ENCODE measurements around the gene HOXB2.

GRCh38 chr17:48567646-48568354 is 22.9 kb upstream of the HOXB2 start:
- TF ChIP-seq ZNF274 (IDR thresholded peaks at IDR 0.05; ENCODE audit: borderline replicate concordance, extremely low read depth, low read length), result no peak
- no peak for TF ChIP-seq ATF3 (IDR thresholded peaks at IDR 0.05; ENCODE audit: insufficient read depth, low read depth, low read length)
- TF ChIP-seq POLR2AphosphoS5 (IDR thresholded peaks at IDR 0.05; ENCODE audit: low read depth, low read length), result no peak
- TF ChIP-seq MAFK (IDR thresholded peaks at IDR 0.05; ENCODE audit: low read depth, low read length), result no peak
- no peak for TF ChIP-seq CTCF (IDR thresholded peaks at IDR 0.05; ENCODE audit: control extremely low read depth in 1 of 3, insufficient read depth in 1 of 3, low read depth in 1 of 3, low read length in 3 of 3)
- no peak for TF ChIP-seq SIRT6 (IDR thresholded peaks at IDR 0.05; ENCODE audit: low read length)
- TF ChIP-seq CBX5 (IDR thresholded peaks at IDR 0.05; ENCODE audit: low read depth, low read length), result no peak
